G401.6 (cell line): ENCODE measurements around the gene DFFA.
A peak's percentile ranks its signal among the peaks of the same experiment; 100 is the strongest.
"Not testable (repeated sequence)": the region's sequence is repeated elsewhere in the genome, so short reads cannot be mapped to it uniquely, and the experiment has no call there.

Source experiments
- FAIRE-seq: peaks from 2 replicates; lab custom pipeline; 2012; peaks lifted over from hg19 to GRCh38; lab: Jason Lieb, UNC

DFFA gene

DNA sequence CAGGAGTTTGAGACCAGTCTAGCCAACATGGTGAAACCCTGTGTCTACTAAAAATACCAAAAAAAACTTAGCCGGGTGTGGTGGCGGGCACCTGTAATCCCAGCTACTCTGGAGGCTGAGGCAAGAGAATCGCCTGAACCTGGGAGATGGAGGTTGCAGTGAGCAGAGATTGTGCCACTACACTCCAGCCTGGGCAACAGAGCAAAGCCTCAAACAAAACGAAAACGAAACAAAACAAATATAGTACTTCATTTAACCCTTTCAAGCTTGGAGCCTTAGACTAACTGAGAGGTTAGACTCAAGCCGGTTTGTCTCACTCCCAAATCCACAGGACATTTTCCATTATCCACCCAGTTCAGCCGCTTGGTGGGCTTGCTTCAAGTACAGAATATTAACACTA lies 14.9 kb downstream of the DFFA start:
- FAIRE-seq = not testable (repeated sequence)

DNA sequence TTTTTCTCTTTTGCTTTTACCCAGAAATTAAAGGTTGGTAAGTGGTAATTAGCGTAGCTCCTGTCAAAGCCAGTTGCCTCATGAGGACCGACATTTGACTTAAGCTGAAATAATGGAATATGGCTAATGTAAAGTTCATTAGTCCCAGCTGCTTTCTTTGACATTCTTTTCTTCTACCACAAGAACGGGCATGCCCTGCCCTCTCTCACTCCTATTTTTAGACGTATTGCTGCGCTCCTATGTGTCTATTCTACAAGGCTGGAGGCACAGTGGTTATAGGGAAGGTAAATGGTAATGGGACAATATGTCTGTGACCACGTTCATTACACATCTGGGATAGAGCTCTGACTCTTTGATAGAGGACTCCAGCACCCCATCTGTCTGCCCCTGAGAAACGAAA lies 15.7 kb downstream of the DFFA start:
- no peak for FAIRE-seq

DNA sequence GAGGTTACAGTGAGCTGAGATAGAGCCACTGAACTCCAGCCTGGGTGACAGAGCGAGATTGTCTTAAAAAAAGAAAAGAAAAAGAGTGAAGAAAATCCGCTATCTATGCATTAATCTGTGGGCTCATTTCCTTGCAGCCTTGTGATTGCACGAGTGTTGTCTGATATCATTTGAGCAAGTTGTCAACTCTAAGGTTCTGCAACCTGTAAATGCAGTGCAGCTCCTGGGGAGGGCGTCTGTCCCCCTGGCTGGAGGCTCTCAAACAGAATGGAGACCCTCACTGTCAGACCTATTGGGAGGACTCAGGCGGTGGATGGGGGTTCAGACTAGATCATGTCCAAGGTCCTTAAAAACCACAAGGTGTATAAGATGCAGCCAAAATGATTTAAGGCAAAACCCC lies 16.3 kb downstream of the DFFA start:
- no peak for FAIRE-seq

DNA sequence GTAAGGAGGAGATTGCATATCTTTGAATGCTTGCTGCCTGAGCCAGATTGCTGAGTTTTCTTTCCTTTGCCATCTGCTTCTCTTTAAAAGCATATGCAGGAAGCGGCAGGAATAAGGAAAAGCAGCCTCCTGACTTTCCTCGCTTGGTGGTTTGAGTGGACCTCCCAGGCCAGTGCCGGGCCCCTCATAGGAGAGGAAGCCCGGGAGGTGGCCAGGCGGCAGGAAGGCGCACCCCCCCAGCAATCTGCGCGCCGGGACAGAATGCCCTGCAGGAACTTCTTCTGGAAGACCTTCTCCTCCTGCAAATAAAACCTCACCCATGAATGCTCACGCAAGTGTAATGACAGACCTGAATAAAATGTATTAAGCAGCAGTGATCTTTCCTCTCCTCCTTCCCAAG lies 21.0 kb downstream of the DFFA start:
- FAIRE-seq = no peak

DNA sequence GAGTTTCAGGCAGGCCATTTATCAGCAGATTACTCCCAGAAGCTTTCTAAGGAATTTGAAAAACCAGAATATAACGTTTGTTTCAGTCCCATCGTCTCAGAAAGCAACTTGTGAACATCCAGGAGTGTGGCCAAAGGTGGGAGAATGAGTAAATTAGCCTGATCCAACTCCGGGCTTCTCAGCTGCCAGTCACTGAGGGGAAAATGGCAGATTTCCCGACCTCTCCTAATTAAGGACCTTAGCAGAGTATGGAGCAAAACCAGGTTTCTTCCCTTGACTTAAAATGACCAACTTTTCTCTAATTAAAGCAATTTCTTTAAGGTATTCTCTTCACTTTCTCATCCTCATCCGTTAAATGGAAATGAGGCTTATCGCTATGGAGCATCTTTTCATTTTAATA lies 21.5 kb downstream of the DFFA start:
- peak; percentile 55 for FAIRE-seq

DNA sequence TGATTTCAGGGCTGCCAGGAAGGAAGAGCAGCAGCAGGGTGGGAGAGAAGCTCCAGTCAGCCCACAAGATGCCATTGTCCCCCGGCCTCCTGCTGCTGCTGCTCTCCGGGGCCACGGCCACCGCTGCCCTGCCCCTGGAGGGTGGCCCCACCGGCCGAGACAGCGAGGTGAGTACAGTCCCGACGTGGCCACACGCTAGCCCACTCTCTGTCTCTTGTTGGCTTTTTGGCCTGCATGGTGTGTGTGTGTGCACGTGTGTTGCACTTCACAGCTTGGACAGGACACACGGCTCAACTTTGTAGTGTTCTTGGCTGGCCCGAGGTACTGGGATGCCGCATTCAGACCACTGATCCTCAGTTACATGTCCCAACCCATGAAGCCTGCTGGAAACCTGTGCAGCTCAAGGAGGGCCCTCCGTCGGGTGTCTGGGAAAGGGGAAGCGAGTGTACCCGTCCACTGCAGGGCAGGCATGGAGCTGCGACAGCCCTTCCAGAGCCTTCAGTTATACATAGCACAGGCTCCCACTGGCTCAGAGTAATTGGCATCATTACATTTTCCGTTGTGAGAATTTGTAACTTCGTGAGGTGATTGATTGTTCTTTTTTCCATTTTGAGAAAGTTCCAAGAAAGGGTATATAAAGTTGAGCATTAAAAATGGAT lies 22.0 kb downstream of the DFFA start:
- FAIRE-seq = no peak

DNA sequence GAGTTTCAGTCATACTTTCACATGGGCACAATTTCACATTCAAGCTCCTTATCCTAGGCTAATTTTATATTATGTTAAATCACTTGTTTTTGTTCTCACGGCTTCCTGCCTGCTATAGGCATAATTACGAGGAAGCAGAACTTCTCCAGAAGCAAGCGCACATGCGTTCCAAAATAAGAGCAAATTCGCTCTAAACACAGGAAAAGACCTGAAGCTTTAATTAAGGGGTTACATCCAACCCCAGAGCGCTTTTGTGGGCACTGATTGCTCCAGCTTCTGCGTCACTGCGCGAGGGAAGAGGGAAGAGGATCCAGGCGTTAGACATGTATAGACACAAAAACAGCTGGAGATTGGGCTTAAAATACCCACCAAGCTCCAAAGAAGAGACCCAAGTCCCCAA lies 22.6 kb downstream of the DFFA start, which contains the start of gene CORT:
Gene CORT (plus strand): TSS at position 281 of the 400 bp plus-strand sequence. CDS start 193 bp downstream, outside the sequence.
- no peak for FAIRE-seq

DNA sequence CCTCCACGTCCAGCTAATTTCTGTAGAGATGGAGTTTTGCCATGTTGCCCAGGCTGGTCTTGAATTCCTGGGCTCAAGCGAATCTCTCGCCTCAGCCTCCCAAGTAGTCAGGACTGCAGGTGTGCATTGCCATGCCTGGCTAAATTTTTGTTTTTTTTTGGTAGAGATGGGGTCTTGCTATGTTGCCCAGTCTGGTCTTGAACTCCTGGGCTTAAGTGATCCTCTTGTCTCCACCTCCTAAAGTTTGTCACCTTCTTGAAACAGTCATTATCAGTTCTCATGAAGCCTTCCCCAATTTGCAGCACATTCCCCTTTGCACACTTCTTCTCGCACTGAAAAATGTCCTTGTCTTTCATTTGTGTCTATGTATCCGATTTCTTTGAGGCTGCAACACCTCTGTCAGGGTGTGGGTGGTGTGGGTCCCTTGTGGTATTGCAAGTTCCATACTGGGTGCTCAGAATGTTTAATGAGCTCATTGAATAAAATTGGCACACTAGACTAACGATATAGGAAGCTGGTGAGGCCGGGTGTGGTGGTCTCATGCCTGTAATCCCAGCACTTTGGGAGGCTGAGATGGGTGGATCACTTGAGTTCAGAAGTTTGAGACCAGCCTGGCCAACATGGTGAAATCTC lies 25.4 kb downstream of the DFFA start:
- FAIRE-seq = no peak

DNA sequence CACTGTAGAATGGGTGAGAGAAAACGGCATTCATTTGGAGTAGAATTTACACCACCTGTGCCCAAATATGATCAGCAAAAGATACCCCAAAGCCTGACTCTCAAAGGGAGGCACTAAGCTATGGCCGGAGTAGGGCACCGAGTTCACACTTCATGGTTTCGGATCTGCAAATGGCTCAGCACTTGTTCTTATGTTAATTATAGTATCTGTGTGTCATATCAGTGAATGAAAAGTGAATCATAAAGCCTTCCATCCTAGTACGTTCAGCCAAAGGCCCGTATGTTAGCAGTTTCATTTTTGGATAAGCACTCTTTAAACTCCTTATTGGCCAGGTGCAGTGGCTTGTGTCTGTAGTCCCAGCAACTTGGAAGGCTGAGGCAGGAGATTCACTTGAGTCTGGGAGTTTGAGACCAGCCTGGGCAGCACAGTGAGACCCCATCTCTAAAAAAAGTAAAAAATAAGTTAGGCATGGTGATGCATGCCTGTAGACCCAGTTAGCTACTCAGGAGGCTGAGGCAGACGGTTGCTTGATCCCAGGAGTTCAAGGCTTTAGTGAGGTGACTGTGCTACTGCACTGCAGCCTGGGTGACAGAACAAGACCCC lies 27.4 kb downstream of the DFFA start:
- FAIRE-seq = no peak

DNA sequence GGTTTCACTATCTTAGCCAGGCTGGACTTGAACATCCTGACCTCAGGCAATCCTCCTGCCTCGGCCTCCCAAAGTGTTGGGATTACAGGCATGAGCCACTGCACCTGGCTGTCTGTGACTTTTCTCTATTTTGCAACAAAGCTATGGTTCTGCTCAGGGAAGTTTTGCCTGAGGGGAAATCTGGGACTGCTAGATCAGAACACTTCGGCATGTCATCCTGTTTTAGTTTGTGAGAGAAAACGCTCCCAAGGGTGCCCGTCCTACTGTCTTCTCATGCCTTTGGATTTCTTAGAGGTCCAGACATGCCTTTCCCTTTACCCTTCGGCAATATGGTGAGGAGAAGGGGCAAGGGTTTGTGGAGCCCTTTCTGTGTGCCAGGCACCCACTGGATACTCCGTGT lies 28.1 kb downstream of the DFFA start:
- no peak for FAIRE-seq

DNA sequence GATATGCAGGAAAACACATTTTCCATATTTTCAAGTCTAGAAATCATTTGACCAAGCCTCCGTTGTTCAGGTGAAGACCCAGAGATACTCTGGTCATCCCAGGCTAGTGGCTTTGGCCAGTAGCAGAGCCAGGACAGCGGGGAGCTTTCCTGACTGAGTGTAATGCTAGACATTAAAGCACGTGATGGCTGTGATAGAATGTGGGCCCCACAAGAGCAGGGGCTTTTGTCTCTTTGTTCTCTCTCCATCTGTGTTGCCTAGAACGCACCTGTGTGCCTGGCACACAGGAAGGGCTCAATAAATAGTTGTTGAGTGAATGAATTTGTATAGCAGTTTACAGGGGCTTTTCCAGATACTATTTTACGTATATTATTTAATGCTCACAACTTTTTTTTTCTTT lies 31.5 kb downstream of the DFFA start:
- no peak for FAIRE-seq

DNA sequence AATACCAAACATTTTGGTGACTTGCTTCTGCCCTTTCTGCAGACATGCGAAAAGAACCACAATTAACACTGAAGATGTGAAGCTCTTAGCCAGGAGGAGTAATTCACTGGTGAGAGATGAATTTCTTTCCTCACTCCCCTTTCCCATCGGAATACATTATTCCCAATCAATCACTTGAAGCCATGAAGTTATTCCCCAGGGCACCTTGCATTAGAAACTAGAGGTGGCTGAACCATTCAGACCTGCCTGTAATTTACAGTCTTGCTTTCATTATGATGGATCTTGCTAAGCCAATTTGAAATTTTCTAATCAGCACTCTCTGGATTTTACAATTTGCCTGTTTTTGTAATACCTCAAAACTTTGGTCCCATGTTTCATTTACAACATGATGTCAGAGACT lies 32.0 kb downstream of the DFFA start:
- no peak for FAIRE-seq

DNA sequence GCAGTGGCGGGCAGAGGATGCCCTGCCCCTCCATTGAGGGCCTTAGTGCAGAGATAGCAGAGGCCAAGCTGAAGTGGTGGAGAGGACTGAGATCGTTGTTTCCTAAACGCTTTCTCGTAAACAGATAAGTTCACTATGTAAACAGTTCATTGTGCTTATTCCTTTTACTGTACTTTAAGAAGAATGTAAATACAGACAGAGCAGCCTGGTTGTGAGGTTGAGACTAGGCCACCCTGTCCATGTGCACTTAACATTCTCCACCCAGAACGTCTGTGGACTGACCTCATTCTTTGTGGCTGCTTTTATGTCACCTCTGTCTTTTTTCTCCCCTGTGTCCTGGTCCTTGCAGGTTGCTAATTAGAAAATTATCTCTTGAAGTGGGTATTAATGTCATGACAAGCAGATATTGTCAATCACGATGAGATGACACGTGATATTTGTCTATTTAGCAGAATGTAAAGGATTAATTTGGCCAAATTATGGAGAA lies 33.6 kb downstream of the DFFA start:
- FAIRE-seq = no peak

DNA sequence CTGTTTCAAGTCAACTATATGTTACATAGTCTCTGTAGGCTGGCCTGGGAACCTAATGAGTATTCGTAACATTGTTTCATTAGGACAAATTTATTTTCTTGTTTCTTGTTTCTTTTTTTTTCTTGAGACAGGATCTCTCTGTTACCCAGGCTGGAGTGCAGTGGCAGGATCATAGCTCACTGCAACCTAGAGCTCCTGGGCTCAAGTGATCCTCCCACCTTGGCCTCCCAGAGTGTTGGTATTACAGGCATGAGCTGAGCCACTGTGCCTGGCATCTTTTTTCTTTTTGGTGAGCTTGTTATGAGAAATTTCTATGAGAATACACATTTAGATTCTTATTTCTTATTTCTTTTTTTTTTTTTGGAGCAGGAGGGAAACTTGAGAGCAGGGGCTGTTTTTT lies 35.3 kb downstream of the DFFA start:
- no peak for FAIRE-seq

DNA sequence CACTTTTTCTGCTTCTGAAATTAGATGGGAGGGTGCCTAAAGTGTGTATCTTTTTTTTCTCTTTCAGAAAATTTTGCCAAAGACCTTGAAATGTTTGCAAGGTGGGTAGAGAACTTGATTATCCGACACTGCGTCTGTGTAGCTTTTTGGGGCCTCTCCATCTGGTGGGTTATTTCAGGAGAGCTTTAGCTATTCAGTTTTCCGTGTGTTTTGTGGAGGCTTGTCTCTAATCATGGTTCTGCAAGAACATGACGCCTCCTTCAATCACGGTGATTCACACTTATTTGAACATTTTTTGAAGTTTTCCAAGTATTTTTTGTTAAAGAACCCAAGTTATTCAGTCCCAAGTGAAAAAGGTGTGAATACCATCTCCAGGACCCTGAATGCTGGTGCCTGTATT lies 37.7 kb downstream of the DFFA start:
- FAIRE-seq = no peak

DNA sequence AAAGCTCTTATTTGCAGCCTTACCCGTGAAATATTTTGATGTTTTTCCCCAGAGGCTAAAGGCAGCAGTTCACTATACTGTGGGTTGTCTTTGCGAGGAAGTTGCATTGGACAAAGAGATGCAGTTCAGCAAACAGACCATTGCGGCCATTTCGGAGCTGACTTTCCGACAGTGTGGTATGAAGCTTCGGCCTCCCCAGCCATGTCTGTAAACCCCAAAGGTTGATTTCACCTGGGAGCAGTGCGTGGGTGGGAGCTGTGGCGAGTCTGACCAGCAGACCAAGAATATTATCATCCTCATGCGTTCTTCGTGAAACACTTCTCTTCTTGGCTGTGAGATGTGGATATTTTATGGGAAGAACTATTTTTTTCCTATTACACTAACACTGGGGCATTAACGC lies 38.5 kb downstream of the DFFA start:
- FAIRE-seq = no peak

DNA sequence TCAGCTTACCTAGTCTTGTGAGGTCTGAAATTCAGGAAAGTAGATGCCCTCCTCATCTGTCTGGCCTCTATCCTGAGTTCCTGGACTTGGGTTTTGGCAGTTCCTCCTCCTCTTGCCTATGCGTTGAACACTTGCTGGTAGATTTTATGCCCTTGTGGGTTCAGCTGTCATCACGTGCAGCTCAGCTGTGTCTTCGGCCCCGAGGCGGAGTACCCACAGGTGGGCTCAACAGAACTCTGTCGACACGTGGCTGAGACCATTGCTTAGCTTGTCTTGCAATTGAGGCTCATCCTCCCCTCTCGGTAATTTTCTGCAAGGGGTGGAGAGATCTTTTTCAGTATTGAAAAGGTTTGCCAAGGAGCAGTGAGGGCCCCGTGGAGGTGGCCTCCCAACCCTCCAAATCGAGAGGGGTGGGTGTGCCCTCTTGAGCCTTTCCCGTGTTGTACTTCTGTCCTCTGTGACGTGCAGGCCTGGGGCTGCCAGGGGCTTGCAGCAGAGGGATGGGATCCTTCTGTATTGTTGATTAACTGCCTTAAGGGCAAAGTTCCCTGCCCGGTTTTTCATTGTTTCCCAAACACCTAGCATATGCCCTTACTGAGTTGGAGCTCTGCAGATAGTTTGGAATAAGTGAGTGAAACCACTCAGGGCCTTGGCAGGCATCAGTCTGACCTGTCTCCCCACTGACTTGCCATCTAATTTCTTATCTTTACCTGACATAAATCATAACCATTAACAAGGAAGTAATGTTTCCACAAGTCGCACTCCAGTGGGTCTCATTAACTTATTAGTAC lies 39.2 kb downstream of the DFFA start:
- FAIRE-seq = no peak

DNA sequence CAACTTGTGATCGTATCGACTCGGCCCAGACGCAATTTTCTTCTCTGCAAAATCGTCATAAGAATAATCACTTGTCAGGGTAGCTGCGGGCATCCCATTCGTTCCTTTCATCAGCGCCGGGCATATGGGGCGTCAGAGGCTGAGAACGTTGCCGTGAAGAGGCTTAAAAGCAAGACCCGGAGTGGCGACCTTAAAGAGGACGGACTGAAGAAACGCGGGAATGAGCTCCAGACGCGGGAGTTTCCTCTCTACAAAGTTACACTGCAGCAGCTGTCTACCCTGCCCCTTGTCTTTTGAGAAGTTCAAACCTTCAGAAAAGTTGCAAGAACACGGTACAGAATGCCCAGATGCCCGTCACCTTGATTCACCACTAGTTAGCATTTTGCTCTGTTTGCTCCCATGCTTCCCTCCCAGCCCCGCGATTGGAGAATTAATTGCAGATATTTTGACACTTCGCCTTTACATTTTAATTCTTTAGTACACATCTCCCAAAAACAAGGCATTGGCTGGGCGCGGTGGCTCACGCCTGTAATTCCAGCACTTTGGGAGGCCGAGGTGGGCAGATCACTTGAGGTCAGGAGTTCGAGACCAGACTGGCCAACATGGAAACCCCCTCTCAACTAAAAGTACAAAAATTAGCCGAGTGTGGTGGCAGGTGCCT lies 41.1 kb downstream of the DFFA start:
- FAIRE-seq = no peak

DNA sequence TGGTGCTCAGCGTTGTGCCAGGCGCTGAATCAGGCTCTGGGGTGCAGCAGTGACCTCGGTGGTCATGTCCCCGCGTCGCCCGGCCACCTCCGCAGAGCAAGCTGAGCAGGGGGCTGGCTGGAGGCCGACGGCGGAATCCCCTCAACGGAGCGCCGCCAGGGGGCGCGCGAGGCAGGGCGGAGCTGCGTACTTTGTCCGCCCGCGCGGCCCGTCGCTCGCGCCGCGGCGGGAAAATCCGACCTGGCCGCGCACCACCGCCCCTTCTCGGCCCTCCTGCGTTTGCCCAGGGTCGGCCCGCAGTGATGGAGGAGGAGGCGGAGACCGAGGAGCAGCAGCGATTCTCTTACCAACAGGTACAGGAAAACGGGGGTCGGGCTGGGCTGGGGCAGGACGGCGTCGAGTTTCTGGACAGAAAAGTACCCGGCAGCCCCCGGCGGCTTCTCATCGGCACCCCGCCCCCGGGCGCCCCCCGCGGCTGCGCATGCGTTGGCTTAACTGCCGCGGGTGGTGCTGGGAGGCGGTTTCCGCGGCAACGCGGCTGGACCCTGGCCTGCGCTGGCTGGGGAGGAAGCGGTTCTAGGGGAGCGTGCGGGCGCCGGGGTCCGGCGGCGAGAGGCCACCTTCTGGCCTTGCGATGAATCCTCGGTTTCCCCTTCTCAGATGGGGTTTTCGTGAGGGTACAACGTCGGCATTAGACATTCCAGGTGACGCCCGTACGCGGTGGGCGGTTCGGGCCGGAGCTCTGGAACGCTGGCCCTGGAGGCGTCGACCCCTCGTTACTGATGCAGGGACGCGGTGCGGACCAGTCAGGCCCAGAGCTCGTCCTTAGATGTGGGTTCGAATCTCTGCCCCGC lies 41.9 kb downstream of the DFFA start, which contains the start of gene CENPS:
Gene CENPS (plus strand): TSS at position 218 of the 854 bp plus-strand sequence. CDS start 85 bp downstream, at position 303.
- FAIRE-seq = no peak

DNA sequence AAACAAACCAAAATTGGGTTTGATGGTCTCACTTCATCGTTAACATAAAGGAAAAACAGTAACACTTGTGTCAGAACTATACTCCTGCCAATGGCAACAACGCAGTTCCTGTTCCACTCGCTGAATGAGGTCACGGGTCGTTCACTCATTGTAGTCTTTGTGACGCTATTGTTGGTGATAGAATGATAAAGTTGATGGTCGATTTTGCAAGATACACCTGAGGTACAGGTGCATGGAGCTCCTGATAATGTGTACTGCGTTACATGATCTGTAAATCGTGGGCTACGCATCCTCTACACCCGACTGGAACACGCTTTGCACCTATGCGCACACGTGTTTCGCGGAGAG lies 42.5 kb downstream of the DFFA start:
- FAIRE-seq = no peak

DNA sequence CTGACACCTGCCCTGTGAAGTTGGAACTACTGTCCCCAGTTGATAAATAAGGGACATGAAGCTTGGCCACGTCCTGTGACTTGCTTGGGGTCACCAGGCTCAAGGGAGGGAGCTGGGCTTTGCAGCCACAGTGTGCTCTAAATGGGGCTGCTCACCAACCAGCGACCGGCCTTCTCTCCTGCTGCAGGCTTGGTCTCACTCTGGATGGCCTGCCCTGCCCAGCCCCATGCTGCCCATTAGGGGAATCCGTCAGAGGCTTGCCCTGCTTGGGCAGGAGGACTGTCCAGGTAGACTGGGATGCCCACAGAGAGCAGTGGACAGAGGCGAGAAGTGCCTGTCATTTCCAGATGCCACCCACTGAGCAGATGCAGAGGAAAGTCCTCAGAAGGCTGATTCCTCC lies 43.3 kb downstream of the DFFA start:
- no peak for FAIRE-seq

DNA sequence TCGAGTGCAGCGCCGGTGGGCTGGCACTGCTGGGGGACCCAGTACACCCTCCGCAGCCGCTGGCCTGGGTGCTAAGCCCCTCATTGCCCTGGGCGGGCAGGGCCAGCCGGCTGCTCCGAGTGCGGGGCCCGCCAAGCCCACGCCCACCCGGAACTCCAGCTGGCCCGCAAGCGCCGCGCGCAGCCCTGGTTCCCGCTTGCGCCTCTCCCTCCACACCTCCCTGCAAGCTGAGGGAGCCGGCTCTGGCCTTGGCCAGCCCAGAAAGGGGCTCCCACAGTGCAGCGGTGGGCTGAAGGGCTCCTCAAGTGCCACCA lies 45.8 kb downstream of the DFFA start:
- FAIRE-seq = not testable (repeated sequence)
